ENCODE data around the gene DPY19L1.

DNA sequence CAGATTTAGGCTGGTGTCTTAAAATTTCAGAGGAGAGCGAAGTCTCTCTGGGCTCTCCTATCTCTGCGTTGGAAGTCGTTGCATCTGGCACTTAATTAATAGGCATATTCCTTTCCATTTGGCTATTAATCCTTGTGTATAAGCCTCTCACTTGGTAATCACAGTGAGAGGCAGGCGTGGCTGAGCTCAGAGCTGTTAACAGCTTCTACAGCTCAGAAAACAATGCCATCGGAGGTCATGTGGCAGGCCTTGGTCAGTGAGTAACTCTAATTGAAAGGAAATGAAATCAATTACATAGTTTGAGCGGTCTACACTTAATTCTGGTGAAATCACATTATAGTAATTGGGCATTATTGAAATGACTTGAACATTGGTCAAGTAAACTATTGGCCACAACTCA lies 135.1 kb downstream of the DPY19L1 start:
- TF ChIP-seq POLR2AphosphoS5 (IDR thresholded peaks at IDR 0.05; ENCODE audit: low read depth, low read length): no peak
- TF ChIP-seq, protein P1, sequence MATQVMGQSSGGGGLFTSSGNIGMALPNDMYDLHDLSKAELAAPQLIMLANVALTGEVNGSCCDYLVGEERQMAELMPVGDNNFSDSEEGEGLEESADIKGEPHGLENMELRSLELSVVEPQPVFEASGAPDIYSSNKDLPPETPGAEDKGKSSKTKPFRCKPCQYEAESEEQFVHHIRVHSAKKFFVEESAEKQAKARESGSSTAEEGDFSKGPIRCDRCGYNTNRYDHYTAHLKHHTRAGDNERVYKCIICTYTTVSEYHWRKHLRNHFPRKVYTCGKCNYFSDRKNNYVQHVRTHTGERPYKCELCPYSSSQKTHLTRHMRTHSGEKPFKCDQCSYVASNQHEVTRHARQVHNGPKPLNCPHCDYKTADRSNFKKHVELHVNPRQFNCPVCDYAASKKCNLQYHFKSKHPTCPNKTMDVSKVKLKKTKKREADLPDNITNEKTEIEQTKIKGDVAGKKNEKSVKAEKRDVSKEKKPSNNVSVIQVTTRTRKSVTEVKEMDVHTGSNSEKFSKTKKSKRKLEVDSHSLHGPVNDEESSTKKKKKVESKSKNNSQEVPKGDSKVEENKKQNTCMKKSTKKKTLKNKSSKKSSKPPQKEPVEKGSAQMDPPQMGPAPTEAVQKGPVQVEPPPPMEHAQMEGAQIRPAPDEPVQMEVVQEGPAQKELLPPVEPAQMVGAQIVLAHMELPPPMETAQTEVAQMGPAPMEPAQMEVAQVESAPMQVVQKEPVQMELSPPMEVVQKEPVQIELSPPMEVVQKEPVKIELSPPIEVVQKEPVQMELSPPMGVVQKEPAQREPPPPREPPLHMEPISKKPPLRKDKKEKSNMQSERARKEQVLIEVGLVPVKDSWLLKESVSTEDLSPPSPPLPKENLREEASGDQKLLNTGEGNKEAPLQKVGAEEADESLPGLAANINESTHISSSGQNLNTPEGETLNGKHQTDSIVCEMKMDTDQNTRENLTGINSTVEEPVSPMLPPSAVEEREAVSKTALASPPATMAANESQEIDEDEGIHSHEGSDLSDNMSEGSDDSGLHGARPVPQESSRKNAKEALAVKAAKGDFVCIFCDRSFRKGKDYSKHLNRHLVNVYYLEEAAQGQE (IDR thresholded peaks at IDR 0.05; ENCODE audit: insufficient read depth in 1 of 2, low read depth in 2 of 2, low read length in 2 of 2): no peak
